GM12891 (cell line): Measurements from ENCODE around the gene DHX16.

ENCODE experiments used
- POLR2A ChIP-seq: IDR thresholded peaks from 2 replicates; pipeline ENCODE4 v1.6.1; 2011; ENCODE audit warnings: low read depth, low read length, control low read depth
- POLR2AphosphoS5 ChIP-seq: IDR thresholded peaks from 2 replicates; pipeline ENCODE4 v1.6.1; 2011; ENCODE audit warnings: low read depth, low read length, control low read depth

- TF ChIP-seq POLR2A (no peak; the same call in 1 of the 2 replicates), POLR2AphosphoS5 (no peak)
Observed at GRCh38 chr6:30612687-30613248, 60.0 kb downstream of the DHX16 start.
